ENCODE results near the gene SLC36A1.

- no peak for TF ChIP-seq RNF2 (IDR thresholded peaks at IDR 0.05; ENCODE audit: borderline replicate concordance, low read depth, low read length, missing control alignments, poor library complexity, severe bottlenecking)
- no peak for TF ChIP-seq CTCF (IDR thresholded peaks at IDR 0.05; ENCODE audit: control extremely low read depth in 1 of 3, insufficient read depth in 1 of 3, low read depth in 1 of 3, low read length in 3 of 3)
- no peak for TF ChIP-seq EZH2 (IDR thresholded peaks at IDR 0.05; ENCODE audit: low read depth, low read length, severe bottlenecking)
- TF ChIP-seq, protein P1, sequence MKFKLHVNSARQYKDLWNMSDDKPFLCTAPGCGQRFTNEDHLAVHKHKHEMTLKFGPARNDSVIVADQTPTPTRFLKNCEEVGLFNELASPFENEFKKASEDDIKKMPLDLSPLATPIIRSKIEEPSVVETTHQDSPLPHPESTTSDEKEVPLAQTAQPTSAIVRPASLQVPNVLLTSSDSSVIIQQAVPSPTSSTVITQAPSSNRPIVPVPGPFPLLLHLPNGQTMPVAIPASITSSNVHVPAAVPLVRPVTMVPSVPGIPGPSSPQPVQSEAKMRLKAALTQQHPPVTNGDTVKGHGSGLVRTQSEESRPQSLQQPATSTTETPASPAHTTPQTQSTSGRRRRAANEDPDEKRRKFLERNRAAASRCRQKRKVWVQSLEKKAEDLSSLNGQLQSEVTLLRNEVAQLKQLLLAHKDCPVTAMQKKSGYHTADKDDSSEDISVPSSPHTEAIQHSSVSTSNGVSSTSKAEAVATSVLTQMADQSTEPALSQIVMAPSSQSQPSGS (IDR thresholded peaks at IDR 0.05; ENCODE audit: low read length) = no peak
- TF ChIP-seq SP4 (IDR thresholded peaks at IDR 0.05; ENCODE audit: low read length) = no peak
- no peak for TF ChIP-seq GTF2F1 (IDR thresholded peaks at IDR 0.05; ENCODE audit: borderline replicate concordance, low read depth, low read length)
- TF ChIP-seq CBX5 (IDR thresholded peaks at IDR 0.05; ENCODE audit: low read depth, low read length) = no peak
Observed at GRCh38 chr5:151449297-151449696, 1.9 kb downstream of the SLC36A1 start.
